Colon (tissue), 2 donors: ENCODE results near the gene CEMIP.

ENCODE experiments used
- FAIRE-seq: peaks from 2 replicates; lab custom pipeline; 2012; peaks lifted over from hg19 to GRCh38; lab: Jason Lieb, UNC
- donor health status: control.
- donor health status: control.

The CEMIP gene

GRCh38 chr15:80985981-80986380 is 206.8 kb downstream of the CEMIP start:
- FAIRE-seq: no peak

GRCh38 chr15:80986487-80986886 is 207.3 kb downstream of the CEMIP start:
- FAIRE-seq: no peak

DNA sequence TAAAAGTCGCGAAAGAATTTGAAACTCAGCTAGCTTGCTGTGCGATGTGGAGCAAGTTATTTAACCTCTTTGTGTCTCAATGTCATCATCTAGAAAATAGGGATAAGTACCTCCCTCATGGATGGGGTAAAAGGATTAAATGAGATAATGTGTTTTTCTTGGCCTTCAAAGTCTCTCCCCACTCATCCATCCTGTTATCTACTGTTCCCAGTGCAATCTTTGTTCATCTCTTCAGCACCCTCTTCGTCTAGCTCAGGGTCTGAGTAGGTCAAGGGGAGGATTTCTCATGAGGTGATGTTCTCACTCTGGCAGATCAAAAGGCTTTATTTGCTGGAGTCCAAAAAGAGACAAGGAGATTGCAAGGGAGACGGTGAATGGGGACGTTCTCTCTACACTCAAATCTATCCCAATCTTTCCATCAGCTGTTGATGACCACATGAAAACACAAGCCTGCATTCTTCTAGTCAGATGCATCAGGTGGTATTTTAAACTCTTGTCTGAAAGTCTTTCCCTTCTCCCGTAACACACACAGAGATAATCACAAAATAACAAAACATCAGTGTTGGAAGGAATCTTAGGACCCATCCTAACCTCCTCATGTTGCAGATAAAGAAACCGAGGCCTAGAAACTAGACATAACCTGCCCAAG is 209.1 kb downstream of the CEMIP start:
- FAIRE-seq: no peak

DNA sequence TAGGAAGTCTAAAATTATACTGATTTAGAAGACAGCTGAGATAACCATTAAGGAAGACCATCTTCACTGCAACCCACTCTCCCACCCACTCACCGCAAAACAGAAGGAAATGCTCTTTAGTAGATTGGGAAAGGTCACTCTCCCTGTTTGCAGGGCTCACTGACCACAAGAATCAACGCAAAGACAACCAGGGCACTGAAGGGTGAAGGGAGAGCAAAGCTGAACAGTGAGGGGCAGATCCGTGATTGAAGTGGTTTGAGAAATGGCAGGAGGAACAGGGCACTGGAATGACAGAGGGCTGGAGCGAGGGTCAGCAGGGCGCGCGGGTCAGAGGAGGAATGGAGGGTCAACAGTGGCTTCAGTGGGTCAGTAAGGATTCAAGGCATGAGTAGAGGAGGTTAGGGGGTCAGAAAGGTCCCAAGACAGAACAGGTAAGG is 209.9 kb downstream of the CEMIP start:
- no peak for FAIRE-seq

- FAIRE-seq: no peak
Observed at GRCh38 chr15:80989518-80990478, 210.6 kb downstream of the CEMIP start, which contains the start of gene MESD. MESD (minus strand) TSS chr15:80989819; CDS start chr15:80989791, 28 bp downstream.

- FAIRE-seq: no peak
Observed at GRCh38 chr15:80990955-80991354, 211.8 kb downstream of the CEMIP start.

GRCh38 chr15:80991421-80991820 is 212.3 kb downstream of the CEMIP start:
- FAIRE-seq: no peak

- FAIRE-seq: no peak
Observed at GRCh38 chr15:80992006-80992405, 212.8 kb downstream of the CEMIP start.

DNA sequence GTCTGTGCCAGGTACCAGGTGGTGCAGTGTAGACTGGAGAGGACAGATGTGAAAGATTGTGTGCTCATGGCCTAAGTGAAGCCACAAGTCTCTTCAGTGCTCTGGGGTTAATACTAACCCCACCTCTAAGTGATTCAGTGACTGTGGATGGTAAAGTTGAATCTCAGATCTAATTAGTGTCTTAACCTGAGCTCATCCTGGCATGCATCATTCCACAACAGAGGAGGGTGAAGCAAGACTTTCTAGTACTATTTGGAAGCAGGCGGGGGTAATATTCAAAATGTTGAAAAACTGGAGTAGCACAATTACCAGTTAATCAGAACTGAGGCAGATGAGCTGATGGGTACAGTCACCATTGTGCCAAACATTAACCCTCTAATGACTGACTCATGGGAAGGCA is 213.3 kb downstream of the CEMIP start:
- no peak for FAIRE-seq

- FAIRE-seq: no peak
Observed at GRCh38 chr15:80996247-80996646, 217.1 kb downstream of the CEMIP start.

- FAIRE-seq: no peak
Observed at GRCh38 chr15:80997692-80998091, 218.5 kb downstream of the CEMIP start.

GRCh38 chr15:80998251-80998650 is 219.1 kb downstream of the CEMIP start:
- FAIRE-seq: no peak

GRCh38 chr15:80999623-81000036 is 220.5 kb downstream of the CEMIP start:
- no peak for FAIRE-seq

DNA sequence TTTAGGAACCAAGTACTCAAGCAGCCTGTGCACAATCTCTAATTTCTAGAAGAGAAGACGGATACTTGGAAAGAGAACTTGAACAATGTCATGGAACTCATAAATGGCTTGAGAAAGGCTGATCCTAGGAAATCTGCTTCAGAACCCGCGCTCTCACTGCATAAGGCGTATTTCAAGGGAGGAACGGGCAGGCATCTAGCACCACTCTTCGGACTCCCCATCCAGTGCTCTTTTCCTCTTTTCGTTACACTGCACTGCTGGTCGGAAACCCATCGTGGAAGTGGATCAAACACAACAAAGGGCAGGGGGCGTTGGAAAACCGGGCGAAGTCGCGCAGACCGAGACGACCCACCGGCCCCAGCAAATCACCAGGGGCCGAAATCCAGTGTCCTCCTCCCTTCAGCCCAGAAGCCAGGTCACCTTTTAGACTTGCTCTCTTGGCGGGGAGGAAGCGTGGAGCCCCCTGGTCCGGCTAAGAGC is 221.0 kb downstream of the CEMIP start:
- FAIRE-seq: no peak

GRCh38 chr15:81000624-81001151 is 221.5 kb downstream of the CEMIP start, which contains the start of gene TLNRD1:
TLNRD1 (plus strand) TSS chr15:81000923; CDS start chr15:81002272, 1,349 bp downstream.
- no peak for FAIRE-seq
